Esophagus muscularis mucosa (tissue), 4 donors: ENCODE results near the gene USP32.

Experiments
- CTCF ChIP-seq, 3 experiments: fragments of 200-600 bp in 2 of 3; fragments of 450-650 bp in 1 of 3; sonication (generic) in 2 of 3; IDR thresholded peaks; one replicate each; pipeline ENCODE4 v1.5.1; 2017 to 2019; ENCODE audit warnings: antibody characterized with exemption in 3 of 3, mild to moderate bottlenecking in 2 of 3, moderate library complexity in 1 of 3
- EP300 ChIP-seq: sonication (generic); formaldehyde crosslinking; IDR thresholded peaks from one replicate; pipeline ENCODE4 v1.6.1; 2017; ENCODE audit warnings: antibody characterized with exemption
- POLR2AphosphoS5 ChIP-seq, 2 donors: sonication (generic); formaldehyde crosslinking; IDR thresholded peaks; one replicate each; pipeline ENCODE4 v1.6.1; 2017; ENCODE audit warnings: antibody characterized with exemption in 2 of 2

GRCh38 chr17:60253048-60253447 lies 138.9 kb downstream of the USP32 start:
- TF ChIP-seq EP300 (no peak), CTCF (IDR thresholded peaks at IDR 0.05) (no peak), POLR2AphosphoS5 (IDR thresholded peaks at IDR 0.05) (no peak)
